Mononuclear cell (primary cell): ENCODE results near the gene RB1. TPM values are rescaled to one million over a fixed set of nuclear protein-coding genes. Genes with fewer than 3 reads are reported as not detected.

ENCODE experiments used
- H3K27me3 ChIP-seq: 2 replicates; pipeline ENCODE4 v1.6.0; 2011; ENCODE audit warnings: low read length, control low read depth; ENCODE audit not compliant: insufficient read depth
- H3K4me1 ChIP-seq: 2 replicates; pipeline ENCODE4 v1.5.1; 2011; ENCODE audit warnings: mild to moderate bottlenecking, low read length, control low read depth; ENCODE audit not compliant: insufficient read depth
- H3K4me3 ChIP-seq: 2 replicates; pipeline ENCODE4 v1.5.1; 2011; ENCODE audit warnings: mild to moderate bottlenecking, low read length, moderate library complexity
- H3K9me3 ChIP-seq: 2 replicates; pipeline ENCODE4 v1.5.1; 2011; ENCODE audit warnings: low read depth, mild to moderate bottlenecking, control low read depth, low read length
- total RNA-seq: library from RNA; depleted of rRNA; stranded (reverse); fragments of >200 nt; gene quantifications from one replicate; pipeline ENCODE4 v1.2.3, GENCODE V29; 2012

Gene RB1
- total RNA-seq, 1 donor: 21.6 TPM

DNA sequence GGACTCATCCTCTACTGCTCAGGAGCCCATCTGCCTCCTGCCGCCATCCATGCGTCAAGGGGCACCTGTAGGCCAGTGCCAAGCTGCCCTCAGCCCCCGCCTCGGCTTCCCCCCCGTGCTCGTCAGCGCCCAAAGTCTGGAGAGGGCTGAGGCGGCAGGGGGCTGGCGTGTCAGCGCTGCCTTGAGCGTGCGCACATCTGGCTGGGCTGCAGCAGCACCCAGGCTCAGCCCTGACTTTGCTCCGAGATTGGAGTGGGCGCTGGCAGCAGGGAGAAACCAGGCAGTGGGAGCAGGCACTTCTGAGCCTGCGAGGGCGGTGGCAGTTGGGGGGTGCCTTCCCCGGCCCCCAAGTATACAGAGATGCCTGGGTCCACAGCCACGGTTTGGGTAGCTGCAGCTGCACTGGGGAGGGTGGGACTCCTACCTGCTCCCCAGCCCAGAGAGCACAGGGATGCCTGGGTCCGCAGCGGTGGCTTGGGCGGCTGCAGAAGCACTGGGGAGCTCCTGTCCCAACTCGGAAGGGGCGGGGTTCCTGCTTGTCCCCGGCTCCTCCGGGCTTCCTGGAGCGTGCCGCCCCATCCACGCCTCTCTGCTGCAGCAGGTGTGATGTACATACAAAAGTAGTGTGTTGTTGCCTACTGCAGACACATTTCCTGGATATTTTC is 154.2 kb downstream of the RB1 start:
- Histone ChIP-seq H3K4me3 (no peak overlapping the region), H3K9me3 (no peaks in the 10 kb centered on the region)

DNA sequence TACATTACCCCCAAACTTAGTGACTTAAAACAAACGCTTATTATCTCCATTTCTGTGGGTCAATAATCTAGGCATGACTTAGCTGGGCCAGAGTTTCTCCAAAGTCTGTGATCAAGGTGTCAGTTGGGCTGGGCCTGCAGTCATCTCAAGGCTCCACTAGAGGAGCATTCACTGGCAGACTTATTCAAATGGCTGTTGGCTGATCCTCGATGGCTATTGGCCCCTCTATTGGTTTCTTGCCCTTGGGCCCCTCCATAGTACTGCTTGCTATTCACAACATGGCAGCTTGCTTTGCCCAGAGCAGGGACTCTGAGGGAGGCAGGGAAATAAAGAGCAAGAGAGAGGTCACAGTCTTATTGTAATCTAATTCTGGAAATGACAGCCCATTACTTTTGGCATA is 171.7 kb downstream of the RB1 start:
- Histone ChIP-seq H3K9me3 (no peaks in the 10 kb centered on the region), H3K27me3 (no peaks in the 10 kb centered on the region), H3K4me3 (no peak overlapping the region), H3K4me1 (peaks cover 4% of the 10 kb centered on the region)

More for the DNA sequence above, 154.2 kb downstream of the RB1 start:
- no peaks in the 10 kb centered on the region for H3K4me1 ChIP-seq
- no peaks in the 10 kb centered on the region for H3K27me3 ChIP-seq

DNA sequence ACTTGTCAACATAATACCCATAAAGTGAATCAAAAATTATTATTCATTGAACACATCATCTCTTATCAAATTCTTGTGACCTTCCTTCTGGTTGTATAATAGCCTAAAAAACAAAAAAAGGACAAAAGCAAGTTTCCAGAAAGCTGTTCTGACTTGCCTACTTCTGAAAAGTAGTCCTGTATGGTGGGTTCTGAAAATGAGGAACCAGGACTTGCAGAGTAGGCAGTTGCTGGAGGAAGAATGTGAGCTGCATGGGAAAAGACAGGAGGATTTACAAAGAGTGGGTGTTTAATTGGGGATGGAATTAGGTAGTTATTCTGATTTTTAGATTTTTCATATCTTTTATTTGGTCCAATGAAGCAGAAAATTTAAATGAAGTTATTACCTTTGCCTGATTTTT is 172.7 kb downstream of the RB1 start:
- Histone ChIP-seq H3K4me3 (no peak overlapping the region), H3K4me1 (peaks cover 4% of the 10 kb centered on the region), H3K27me3 (no peaks in the 10 kb centered on the region), H3K9me3 (no peaks in the 10 kb centered on the region)

DNA sequence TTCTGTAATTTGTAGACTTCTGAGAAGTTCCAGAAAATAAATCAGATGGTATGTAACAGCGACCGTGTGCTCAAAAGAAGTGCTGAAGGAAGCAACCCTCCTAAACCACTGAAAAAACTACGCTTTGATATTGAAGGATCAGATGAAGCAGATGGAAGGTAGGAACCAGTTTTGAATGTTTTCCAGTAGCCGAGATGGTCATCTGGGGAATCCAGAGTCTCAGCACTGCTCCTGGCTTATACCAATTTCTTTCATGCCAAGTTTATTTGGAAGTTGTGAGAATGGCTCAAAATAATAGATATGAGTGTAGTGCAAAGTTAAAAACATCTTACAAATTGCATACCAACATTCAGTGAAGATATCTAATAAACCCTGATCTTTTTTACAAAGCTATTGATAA is 173.1 kb downstream of the RB1 start:
- Histone ChIP-seq H3K4me3 (no peak overlapping the region), H3K27me3 (no peaks in the 10 kb centered on the region)

DNA sequence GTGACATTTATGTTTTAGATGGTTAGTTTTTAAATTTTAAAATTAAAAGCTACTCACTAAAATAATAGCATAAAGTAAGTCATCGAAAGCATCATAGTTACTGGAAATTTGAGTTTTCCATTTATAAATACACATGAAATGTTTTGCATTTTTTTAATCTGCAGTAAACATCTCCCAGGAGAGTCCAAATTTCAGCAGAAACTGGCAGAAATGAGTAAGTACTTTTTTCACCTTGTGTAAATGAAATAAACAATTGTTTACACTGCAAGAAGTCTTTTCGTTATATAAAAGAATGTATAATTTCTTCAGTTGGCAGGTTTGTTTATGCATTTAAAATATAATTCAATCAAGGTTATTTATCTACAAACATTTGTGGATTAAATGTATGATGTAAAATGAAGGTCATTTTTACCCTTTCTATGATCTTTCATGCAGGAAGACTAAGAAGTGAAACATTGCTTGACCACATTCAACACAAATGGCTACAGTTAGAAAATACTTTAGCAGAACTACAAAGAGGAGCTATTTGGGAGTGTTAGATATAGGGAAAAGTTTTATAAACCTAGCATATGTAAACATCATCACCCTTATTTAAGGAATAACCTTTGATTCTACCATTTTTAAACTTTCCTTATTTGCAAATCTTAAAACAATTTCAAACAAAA is 173.8 kb downstream of the RB1 start:
- Histone ChIP-seq H3K4me3 (no peak overlapping the region), H3K4me1 (peaks cover 4% of the 10 kb centered on the region), H3K9me3 (no peaks in the 10 kb centered on the region), H3K27me3 (no peaks in the 10 kb centered on the region)

More for the DNA sequence above, 173.1 kb downstream of the RB1 start:
- Histone ChIP-seq H3K9me3 (no peaks in the 10 kb centered on the region), H3K4me1 (peaks cover 4% of the 10 kb centered on the region)

DNA sequence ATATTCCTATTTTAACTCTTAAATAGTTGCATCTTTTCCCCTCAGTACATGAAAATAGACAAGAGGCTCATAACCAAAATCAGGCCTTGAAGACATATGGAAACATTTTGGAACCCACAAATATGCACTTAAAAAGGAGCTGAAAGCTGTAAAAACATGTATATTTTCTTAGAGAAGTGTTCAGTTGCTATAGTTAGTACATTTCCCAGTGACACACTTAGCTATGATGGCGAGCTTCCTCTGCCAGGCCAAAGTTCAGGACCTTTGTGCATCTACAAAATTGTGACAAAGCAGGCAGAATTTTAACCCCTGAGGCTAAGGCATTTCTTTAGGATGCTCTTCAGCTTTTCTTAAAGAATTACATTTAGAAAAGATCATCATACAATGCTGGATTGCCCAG is 174.8 kb downstream of the RB1 start:
- H3K27me3 ChIP-seq: no peaks in the 10 kb centered on the region
- peaks cover 4% of the 10 kb centered on the region for H3K4me1 ChIP-seq
- no peak overlapping the region for H3K4me3 ChIP-seq
- no peaks in the 10 kb centered on the region for H3K9me3 ChIP-seq

DNA sequence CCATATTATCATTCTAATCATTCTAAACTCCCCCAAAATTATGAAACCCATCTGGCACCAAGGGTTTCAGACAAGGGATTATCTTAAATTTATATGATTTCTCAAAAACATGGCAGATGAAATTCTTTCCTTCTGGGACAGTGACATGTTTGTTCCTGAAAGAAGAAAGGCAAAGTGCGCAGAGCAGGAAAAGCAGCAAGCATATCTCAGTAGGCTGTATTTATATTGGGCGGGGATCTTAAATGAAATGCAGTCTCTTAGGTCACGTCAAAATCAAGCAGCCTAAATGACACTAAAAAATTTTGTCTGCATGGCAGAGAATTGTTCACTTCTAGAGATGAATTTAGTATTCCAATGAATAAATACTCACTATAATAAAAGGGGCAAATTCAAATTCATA is 180.0 kb downstream of the RB1 start:
- H3K4me3 ChIP-seq: no peak overlapping the region
- H3K27me3 ChIP-seq: no peaks in the 10 kb centered on the region
- no peaks in the 10 kb centered on the region for H3K9me3 ChIP-seq
- H3K4me1 ChIP-seq: peaks cover 14% of the 10 kb centered on the region

DNA sequence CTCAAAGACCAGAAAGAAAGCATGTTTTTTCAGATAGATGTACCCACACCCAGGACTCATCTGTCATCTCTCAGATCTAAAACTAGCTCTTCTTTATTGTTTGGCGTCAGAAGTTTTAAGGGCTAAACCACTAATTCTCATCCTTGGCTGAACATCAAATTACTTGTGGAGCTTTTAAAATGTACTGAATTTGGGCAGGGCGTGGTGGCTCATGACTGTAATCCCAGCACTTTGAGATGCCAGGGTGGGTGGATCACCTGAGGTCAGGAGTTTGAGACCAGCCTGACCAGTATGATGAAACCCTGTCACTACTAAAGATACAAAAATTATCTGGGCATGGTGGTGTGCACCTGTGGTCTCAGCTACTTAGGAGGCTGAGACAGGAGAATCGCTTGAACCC is 181.9 kb downstream of the RB1 start:
- Histone ChIP-seq H3K4me1 (peaks cover 29% of the 10 kb centered on the region), H3K4me3 (no peak overlapping the region), H3K9me3 (no peaks in the 10 kb centered on the region), H3K27me3 (no peaks in the 10 kb centered on the region)

DNA sequence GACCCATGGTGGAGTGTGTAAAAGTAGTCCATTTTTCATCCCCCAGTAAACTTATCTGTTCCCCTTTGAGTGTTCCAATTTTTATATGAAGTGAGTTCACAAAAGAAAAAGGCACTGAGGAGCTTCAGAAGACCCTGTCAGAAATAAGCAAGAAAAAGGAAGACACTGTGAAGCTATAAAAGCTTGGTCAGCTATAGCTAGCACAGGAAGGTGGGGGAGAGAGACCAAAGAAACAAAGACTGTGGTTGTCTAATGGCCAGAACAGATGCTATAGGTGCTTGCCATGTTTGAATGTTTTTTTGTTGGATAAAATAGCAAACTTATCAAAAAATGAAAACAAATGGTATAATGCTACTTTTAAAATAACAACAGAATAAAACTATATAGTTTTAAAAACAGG is 182.8 kb downstream of the RB1 start:
- Histone ChIP-seq H3K27me3 (no peaks in the 10 kb centered on the region), H3K4me3 (no peak overlapping the region), H3K4me1 (peaks cover 38% of the 10 kb centered on the region), H3K9me3 (no peaks in the 10 kb centered on the region)

DNA sequence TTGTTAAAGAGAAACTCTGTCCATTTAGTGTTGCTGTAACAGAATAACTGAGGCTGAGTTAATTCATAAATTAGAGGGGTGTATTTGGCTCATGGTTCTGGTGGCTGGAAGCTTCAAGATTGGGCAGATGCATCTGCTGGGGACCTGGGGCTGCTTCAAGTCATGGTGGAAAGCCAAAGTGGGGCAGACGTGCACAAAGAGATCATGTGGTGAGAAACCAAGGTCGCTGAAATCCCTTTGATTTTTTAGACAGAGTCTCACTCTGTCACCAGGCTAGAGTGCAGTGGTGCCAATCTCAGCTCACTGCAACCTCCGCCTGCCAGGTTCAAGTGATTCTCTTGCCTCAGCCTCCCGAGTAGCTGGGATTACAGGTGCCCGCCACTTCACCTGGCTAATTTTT is 183.3 kb downstream of the RB1 start:
- Histone ChIP-seq H3K9me3 (no peaks in the 10 kb centered on the region), H3K4me3 (no peak overlapping the region), H3K4me1 (peaks cover 43% of the 10 kb centered on the region), H3K27me3 (no peaks in the 10 kb centered on the region)

DNA sequence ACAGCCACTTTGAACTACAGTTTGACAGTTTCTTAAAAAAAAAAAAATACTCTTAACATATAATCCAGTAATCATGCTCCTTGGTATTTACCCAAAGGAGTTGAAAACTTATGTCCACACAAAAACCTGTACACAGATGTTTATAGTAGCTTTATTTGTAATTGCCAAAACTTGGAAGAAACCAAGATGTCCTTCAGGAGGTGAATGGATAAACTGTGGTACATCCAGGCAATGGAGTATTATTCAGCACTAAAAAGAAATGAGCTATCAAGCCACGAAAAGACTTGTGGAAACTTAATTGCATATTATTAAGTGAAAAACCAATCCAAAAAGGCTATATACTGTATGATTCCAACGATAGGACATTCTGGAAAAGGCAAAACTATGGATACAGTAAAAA is 184.4 kb downstream of the RB1 start:
- Histone ChIP-seq H3K27me3 (no peaks in the 10 kb centered on the region), H3K9me3 (no peaks in the 10 kb centered on the region), H3K4me3 (no peak overlapping the region), H3K4me1 (peaks cover 54% of the 10 kb centered on the region)

DNA sequence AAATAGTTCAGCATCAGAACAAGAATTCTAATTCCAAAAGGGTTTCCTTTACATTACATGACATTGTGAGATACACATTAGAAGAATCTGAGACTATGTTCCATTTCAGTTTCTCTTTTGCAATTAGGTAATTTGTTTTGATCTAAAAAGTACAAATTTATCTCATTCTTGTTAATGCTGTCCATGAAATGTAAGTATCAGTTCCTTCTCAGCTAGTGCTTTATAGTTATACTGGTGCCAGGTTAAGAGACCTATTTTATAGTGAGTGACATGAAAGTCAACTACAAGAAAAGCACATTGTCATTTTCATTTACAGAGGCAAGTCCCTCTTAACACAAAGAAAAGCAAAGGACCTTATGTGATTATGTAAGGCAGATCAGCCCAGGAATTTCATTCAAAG is 185.4 kb downstream of the RB1 start:
- Histone ChIP-seq H3K9me3 (no peaks in the 10 kb centered on the region), H3K4me3 (no peak overlapping the region), H3K4me1 (peaks cover 64% of the 10 kb centered on the region), H3K27me3 (no peaks in the 10 kb centered on the region)

DNA sequence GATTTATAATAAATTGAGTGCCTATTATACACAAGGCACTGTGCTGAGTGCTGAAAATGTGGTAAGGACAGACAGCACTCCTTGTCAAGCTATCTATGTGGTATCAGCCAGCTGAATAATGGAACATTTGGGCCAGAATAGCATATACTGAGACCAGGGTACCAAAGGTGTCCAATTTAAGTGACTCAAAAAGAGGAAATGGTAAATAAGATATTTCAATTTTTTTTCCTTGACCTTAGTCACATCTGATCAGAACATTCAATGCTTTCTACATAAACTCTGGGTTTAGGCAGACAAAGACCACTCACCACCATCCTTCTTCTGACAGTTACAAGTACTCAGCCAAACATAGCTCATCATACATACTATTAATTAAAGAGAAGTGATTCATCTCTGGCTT is 186.1 kb downstream of the RB1 start:
- Histone ChIP-seq H3K4me1 (peaks cover 71% of the 10 kb centered on the region), H3K4me3 (no peak overlapping the region), H3K27me3 (no peaks in the 10 kb centered on the region), H3K9me3 (no peaks in the 10 kb centered on the region)

DNA sequence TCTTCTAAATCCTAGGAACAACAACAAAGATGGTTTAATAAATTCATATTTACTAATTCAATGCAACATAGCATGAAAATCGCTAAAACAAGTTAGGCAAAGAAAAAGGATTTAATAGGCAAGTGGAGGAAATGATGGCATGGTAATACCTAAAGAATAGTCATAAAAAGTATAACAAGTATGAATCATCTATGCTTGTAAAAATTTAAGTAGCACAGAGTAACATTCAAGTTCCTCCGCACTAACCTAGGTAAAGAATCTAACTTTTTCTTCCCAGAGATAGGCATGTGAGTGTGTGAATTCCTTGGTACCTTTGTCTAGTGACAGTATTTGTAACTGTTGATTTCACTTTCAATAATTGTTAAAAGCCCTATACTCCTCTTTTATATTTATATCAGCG is 186.7 kb downstream of the RB1 start:
- Histone ChIP-seq H3K4me1 (peaks cover 71% of the 10 kb centered on the region), H3K4me3 (peak overlapping the region; percentile 44), H3K9me3 (no peaks in the 10 kb centered on the region), H3K27me3 (no peaks in the 10 kb centered on the region)

DNA sequence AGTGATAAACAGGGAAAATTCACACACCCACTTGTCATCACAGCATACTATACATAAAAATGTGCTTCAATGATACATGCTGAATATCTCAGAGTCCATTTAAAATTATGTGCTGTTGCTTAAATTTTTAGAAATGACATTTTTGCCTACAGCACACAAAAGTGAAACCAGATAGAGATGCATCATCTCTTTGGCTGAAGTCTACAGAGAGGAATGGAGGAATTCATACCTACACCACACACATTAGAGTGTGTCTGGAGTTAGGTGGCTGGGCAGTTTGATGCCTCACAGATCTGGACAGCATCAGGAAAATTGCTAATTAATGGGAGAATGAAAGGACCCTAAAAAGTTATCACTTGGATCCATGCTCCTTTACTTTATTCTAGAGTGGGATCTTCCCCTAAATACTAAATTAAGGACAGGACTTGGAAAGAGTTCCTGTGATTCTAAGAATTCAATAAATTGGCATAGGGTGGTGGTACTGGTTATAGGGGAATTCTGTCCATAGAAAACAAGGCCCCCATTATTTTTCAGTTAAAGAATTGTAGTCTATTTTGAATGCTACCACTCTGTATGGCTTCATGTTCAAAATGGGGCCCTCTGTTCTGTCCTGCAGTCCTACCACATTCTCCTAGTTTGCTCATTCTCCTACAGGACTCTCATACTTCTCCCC is 188.0 kb downstream of the RB1 start:
- H3K27me3 ChIP-seq: no peaks in the 10 kb centered on the region
- H3K4me3 ChIP-seq: peak overlapping the region; percentile 44
- H3K4me1 ChIP-seq: peaks cover 72% of the 10 kb centered on the region
- H3K9me3 ChIP-seq: no peaks in the 10 kb centered on the region

DNA sequence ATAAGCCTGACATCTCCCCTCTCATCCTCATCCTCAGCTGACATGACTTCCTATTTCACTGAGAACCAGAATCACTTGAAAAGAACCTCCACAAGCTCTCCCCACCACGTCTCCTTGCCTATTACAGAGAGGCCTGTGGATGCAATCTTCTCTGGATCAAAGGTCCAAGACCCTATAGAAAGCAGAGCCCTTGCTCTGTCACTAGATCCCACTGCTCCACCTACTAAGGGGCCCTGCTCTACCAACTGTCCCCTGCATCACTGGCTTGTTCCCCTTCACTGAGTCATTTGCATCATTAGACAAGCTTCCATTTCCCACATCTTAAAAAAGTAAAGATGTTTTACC is 188.5 kb downstream of the RB1 start:
- Histone ChIP-seq H3K4me1 (peaks cover 76% of the 10 kb centered on the region), H3K27me3 (no peaks in the 10 kb centered on the region), H3K4me3 (peak overlapping the region; percentile 44), H3K9me3 (no peaks in the 10 kb centered on the region)
